H1 (cell line): Measurements from ENCODE around the gene C2orf72. TPM values are rescaled to one million over a fixed set of nuclear protein-coding genes. Genes with fewer than 3 reads are reported as not detected.

ENCODE experiments used
- CHD7 ChIP-seq: fragments of 300-600 bp; sonication (generic); IDR thresholded peaks from 2 replicates; pipeline ENCODE4 v1.7.1; 2012; ENCODE audit warnings: low read length, moderate library complexity, mild to moderate bottlenecking, inconsistent platforms; ENCODE audit not compliant: insufficient replicate concordance
- GTF2F1 ChIP-seq: IDR thresholded peaks from 2 replicates; pipeline ENCODE4 v1.6.1; 2012; ENCODE audit warnings: low read depth, low read length, improper control_type of control experiment, borderline replicate concordance
- polyA plus RNA-seq, 7 experiments: library from polyadenylated mRNA; depleted of rRNA in 3 of 7; stranded (reverse) in 5 of 7; unstranded in 2 of 7; fragments of >200 nt in 5 of 7; fragments of 200-250 nt in 2 of 7; gene quantifications; 1 replicate in 5 of 7; 2 replicates in 1 of 7; 4 replicates in 1 of 7; pipeline versions ENCODE4 v1.2.1 to v1.2.3, GENCODE V29; 2011 to 2013; ENCODE audit warnings: missing spikeins in 2 of 7, mixed read lengths in 2 of 7
- total RNA-seq: library from RNA; stranded (reverse); fragmentation: NEBNext Ultra II Directional; extraction: Animal tissue kit (Norgen Biotek cat#: 25700); gene quantifications from 2 replicates; pipeline ENCODE4 v1.2.1, GENCODE V29; 2021

C2orf72 gene
- total and polyA plus RNA-seq, 2 of the 8 experiments (the other 6 are each of a cell fraction or from before 2014, with no cell fraction given), result 1.1 to 1.7 TPM

- TF ChIP-seq CHD7 (no peak), GTF2F1 (no peak)
Measured at GRCh38 chr2:231038483-231039293, 1.4 kb downstream of the C2orf72 start (continued).
